ENCODE results near the gene DAO.

DAO gene

DNA sequence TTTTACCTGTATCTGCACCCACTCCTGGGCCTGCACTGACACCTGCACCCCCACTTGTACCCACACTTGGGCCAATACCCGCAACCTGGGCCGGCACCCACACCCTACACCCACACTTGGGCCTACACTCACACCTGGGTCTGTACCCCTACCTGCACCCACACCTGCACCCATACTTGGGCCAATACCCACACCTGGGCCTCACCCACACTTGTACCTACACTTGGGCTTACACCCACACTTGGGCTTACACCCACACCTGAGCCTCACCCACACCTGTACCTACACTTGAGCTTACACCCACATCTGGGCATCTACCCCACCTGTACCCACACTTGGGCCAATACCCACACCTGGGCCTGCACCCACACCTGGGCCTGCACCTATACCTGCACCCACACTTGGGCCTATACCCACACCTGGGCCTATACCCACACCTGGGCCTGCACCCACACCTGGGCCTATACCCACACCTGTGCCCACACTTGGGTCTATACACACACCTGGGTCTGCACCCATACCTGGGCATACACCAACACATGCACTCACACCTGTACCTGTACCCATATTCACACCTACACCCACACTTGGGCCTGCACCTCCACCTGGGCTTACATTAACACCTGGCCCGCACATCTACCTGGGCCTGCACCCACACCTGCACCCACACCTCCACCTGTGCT is 39.2 kb downstream of the DAO start:
- no peak for DNase-seq (ENCODE audit: low read depth)

DNA sequence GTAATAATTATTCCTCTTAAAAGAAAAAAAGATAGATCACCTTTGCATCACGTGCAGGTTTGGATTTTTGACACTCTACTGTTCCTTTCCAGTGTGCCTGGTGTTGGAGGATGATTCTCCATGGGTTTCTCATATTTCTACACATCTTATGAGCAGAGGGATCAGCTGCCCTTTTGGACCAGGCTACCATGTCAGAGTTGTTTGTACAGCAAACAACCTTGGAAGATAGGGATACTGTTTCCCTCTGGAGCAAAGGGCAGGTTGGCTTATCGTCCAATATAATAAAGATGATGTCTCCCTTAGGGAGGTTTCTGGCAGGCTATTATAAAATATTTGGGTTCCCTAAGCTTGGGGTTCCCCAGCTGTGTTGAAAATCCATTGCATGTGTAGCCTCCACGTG is 42.1 kb downstream of the DAO start:
- no peak for DNase-seq (ENCODE audit: low read depth)

DNA sequence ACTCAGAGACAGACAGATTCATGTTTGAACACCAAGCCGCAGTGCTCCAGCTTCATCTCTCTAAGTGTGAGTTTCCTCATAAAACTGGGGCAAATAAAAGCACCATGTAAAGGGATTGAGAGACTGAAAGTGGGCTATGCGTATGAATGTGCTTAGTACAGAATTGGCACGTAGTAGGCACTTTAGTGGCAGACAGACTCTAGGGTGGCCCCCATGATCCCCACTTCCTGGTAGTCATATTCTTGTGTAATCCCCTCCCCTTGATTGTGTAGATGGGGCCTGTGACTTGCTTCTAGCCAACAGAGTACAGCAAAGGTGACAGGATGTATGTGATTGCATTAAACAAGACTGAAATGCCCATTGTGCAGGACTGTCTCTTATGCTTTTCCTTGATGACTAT is 43.0 kb downstream of the DAO start:
- DNase-seq (ENCODE audit: low read depth), result no peak

GRCh38 chr12:108928695-108929094 is 48.8 kb downstream of the DAO start:
- no peak for DNase-seq (ENCODE audit: low read depth)

GRCh38 chr12:108930155-108930554 is 50.3 kb downstream of the DAO start:
- no peak for DNase-seq (ENCODE audit: low read depth)

DNA sequence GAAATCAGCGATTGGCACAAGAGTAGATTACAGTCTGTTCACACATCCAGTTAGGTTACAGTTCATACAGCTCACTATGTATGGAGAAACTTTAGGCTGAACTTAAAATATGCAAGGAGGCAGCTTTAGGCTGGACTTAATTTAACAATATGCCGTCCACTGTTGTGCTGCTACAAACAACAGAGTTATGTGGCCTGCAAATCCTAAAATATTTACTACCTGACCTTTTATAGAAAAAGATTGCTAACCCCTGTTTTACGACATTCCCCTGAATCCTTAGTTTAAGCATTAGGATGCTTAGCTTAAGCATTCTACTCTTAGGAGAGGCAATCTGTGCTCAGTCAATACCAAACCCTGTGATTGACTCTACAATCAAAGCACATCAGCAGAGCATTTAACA is 50.9 kb downstream of the DAO start:
- no peak for DNase-seq (ENCODE audit: low read depth)

GRCh38 chr12:108933949-108934348 is 54.1 kb downstream of the DAO start:
- DNase-seq (ENCODE audit: low read depth), result no peak

- DNase-seq (ENCODE audit: low read depth), result no peak
These were observed 55.4 kb downstream of the DAO start for GRCh38 chr12:108935159-108935763.

GRCh38 chr12:108938247-108938924 is 58.5 kb downstream of the DAO start:
- DNase-seq (ENCODE audit: low read depth), result no peak

DNA sequence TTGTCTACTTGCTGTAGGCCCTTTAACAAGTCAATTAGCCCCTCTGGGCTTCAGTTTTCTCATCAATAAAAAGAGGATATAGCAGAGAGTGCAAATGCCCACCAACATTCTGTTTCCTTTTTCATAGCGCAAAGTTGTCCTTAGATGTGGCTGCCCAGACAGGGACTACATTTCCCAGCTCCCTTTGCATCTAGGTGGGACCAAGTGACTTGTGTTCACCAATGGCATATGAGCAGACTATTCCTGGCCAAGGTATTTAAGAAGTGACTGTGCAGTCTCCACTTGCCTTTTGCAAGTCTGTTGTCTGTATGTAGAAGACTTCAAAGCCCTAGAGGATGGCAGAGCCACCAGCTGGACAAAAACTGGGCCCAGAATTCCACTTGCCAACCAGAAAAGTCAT is 59.7 kb downstream of the DAO start:
- DNase-seq (ENCODE audit: low read depth), result no peak

DNA sequence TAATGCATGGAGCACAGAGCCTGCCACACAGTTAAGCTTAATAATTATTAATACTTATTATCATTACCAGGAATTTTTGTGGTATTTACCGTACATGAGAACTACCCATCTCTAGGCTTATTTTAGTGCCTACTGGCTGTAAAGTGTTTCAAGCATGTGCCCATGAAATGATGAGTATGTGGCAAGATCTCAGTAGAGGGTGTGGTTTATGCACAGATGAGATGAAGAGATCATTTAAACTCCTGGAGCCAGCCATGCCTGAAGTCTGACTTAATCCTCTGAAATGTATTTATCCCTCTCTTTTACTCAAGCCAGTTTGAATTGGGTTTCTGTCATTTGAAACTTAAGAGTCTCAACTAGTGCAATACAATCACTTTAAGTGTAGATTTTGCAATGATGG is 60.2 kb downstream of the DAO start:
- DNase-seq (ENCODE audit: low read depth), result no peak

DNA sequence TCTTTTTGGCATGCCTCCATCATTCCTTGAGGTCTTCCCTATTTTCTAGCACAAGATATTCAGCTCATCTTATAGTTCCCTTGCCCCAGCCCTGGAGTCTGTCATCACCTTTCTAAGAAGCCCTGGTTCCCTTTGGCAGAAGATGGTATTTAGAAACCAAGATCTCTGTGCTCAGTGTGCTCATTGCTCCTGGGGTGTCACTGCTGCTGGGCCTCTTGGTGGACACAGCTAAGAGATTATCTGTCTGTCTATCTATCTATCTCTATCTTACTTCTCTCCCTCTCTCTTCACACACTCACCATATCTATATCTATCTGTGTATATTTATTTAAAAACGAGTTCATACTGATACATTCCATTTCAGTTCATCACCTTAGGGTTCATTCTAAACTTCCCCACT is 67.2 kb downstream of the DAO start:
- DNase-seq (ENCODE audit: low read depth), result no peak

DNA sequence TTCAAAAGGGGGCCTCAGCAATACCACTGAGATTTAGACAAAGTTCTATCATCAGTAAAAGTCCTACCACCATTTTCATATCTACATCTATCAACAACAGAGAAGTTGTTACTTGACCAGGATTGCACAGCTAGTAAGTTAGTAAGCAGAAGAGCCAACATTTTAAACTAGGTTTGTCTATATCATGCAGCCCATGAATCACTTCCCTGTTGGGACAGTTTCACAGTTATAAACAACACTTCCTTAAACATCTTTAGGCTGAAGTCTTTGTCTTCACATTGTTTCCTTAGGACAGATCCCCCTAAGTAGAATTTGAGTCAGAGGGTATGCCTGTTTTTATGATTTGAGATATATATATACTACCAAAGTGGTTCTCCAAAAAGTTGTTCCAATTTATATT is 68.5 kb downstream of the DAO start:
- DNase-seq (ENCODE audit: low read depth), result no peak

DNA sequence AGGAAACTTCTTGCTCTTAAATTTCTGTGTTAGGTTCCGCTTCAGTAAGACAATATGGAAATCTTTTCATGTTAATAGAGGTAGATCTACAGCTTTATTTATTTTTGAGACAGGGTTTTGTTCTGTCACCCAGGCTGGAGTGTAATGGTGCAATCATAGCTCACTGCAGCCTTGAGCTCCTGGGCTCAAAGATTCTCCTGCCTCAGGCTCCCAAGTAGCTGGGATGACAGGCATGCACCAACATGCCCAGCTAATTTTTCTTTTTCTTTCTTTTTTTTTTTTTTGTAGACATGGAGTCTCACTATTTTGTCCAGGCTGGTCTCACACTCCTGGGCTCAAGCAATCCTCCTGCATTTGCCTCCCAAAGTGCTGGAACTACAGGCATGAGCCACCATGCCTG is 70.1 kb downstream of the DAO start:
- DNase-seq (ENCODE audit: low read depth), result no peak
